Heart left ventricle (tissue), 16 donors: Measurements from ENCODE around the gene MCIDAS. TPM values are rescaled to one million over a fixed set of nuclear protein-coding genes. Genes with fewer than 3 reads are reported as not detected.

Source experiments
- ATAC-seq, 4 donors: fragments of 200-7000 bp; cut with Tn5 transposase; one replicate each; pipeline ENCODE4 v1.9.1; 2020 to 2022; ENCODE audit warnings: moderate library complexity in 4 of 4, mild to moderate bottlenecking in 3 of 4, moderate number of reproducible peaks in 1 of 4
- DNase-seq, 5 donors: peaks; one replicate each; pipeline ENCODE4 v3.0.0-alpha.2; 2020
- H3K27ac ChIP-seq, 12 donors: fragments of 200-600 bp; sonication (generic) in 4 of 12; one replicate each; pipeline versions ENCODE4 v1.5.0 to v1.8.0; 2016 to 2022; ENCODE audit warnings: mild to moderate bottlenecking in 2 of 12
- H3K27me3 ChIP-seq, 9 donors: fragments of 200-600 bp; sonication (generic) in 2 of 9; one replicate each; pipeline versions ENCODE4 v1.5.1 to v1.8.0; 2016 to 2022; ENCODE audit warnings: mild to moderate bottlenecking in 3 of 9
- H3K36me3 ChIP-seq, 9 donors: fragments of 200-600 bp; sonication (generic) in 2 of 9; one replicate each; pipeline versions ENCODE4 v1.5.0 to v1.8.0; 2018 to 2022; ENCODE audit warnings: mild to moderate bottlenecking in 2 of 9
- H3K4me1 ChIP-seq, 12 donors: fragments of 200-600 bp; sonication (generic) in 4 of 12; one replicate each; pipeline versions ENCODE4 v1.5.0 to v1.8.0; 2016 to 2022; ENCODE audit warnings: mild to moderate bottlenecking in 3 of 12
- H3K4me3 ChIP-seq, 12 donors: fragments of 200-600 bp; sonication (generic) in 4 of 12; one replicate each; pipeline versions ENCODE4 v1.5.0 to v1.8.0; 2017 to 2022; ENCODE audit warnings: mild to moderate bottlenecking in 9 of 12, moderate library complexity in 4 of 12
- H3K9me3 ChIP-seq, 12 donors: fragments of 200-600 bp; sonication (generic) in 4 of 12; one replicate each; pipeline versions ENCODE4 v1.5.0 to v1.8.0; 2016 to 2022; ENCODE audit warnings: mild to moderate bottlenecking in 1 of 12
- CTCF ChIP-seq, 12 donors: fragments of 200-600 bp; sonication (generic) in 4 of 12; IDR thresholded peaks; one replicate each; pipeline versions ENCODE4 v1.5.0 to v1.8.0; 2018 to 2022; ENCODE audit warnings: antibody characterized with exemption in 12 of 12, mild to moderate bottlenecking in 5 of 12
- POLR2A ChIP-seq, 2 donors: fragments of 450-650 bp; IDR thresholded peaks; one replicate each; pipeline ENCODE4 v1.6.1; 2017; ENCODE audit warnings: antibody characterized with exemption in 2 of 2, mild to moderate bottlenecking in 2 of 2, moderate library complexity in 2 of 2
- WGBS, 4 donors: extraction: QIAGEN DNeasy Blood & Tissue Kit in 2 of 4; methylation state at CpG; one replicate each; pipeline versions ENCODE4 v1.1.5 to v1.1.7; 2013 to 2018; 5-methylcytosine and 5-hydroxymethylcytosine counted together
- intact Hi-C, 10 donors: fragments of 100-400 bp; cut with DNase I; formaldehyde crosslinking; loops; one replicate each; pipeline versions ENCODE4 v1.11.1 to v1.14.2; 2022
- polyA plus RNA-seq, 2 donors: library from polyadenylated mRNA; stranded (reverse); fragments of 200-250 nt; gene quantifications; one replicate each; pipeline ENCODE4 v1.2.3, GENCODE V29; 2013
- total RNA-seq, 9 donors: library from RNA; depleted of rRNA in 2 of 9; stranded (reverse); fragments of >200 nt in 2 of 9; fragmentation: NEBNext Ultra II Directional in 3 of 9; extraction: Animal tissue kit (Norgen Biotek cat#: 25700) in 3 of 9; gene quantifications; one replicate each; pipeline versions ENCODE4 v1.1.0 to v1.2.4, GENCODE V29; 2016 to 2023
- donor health status: ischemic (EF 13 %, LVEDD 7.1; RV severe dilation, severe dysfunction).
- donor health status: healthy with polysubstance abuse.
- donor health status: DM: no; HTN: yes; CAD: no.
- donor health status: DM: no; HTN: no; CAD: no.
- donor health status: ischemic (EF 25% LVEDD 6.9; RV normal size, moderate dysfunction).
- donor health status: ischemic (EF 25% LVEDD 5.7; RV mildly dilated, moderate dysfunction).
- donor health status: healthy.
- donor health status: DM: yes; HTN: yes; CAD: no.
- donor health status: ischemic (EF 35%, LVEDD 5.7; RV mildly dilated, moderate dysfunction).
- donor health status: nonischemic (EF 11% LVEDD 7.7; RV severe dilation, severe dysfunction).
- donor health status: DM: yes; HTN: yes; CAD: no.
- donor health status: PGD.
- donor health status: ischemic (EF 29% LVEDD 5.4; RV normal size, mild dysfunction).
- donor health status: nonischemic (EF 23%, LVEDD 6.1; RV moderate dilation, normal function).

MCIDAS gene
- total and polyA plus RNA-seq, 11 donors: not detected

GRCh38 chr5:55173687-55174230 is 53.4 kb downstream of the MCIDAS start:
- H3K4me1 ChIP-seq: peaks cover 5 to 32% (median 24%) of the 10 kb centered on the region in 12 donors
- ATAC-seq: no peak
- no peak overlapping the region for H3K27ac ChIP-seq
- intact Hi-C loops: loop anchor here in 6 of 10 donors (2.0 to 10.0 kb wide), 6 partner anchors 51 to 521 kb away; partner anchors contain the start of genes CCNO (in 3 of the 6), DHX29 (in 1 of the 6), MCIDAS (in 1 of the 6) and MTREX (in 1 of the 6)
- WGBS, 4 donors: 13 to 22% (median 20%) methylated on average over 8 of the region's 8 CpGs
- TF ChIP-seq CTCF (IDR thresholded peaks at IDR 0.05) (no peak), POLR2A (IDR thresholded peaks at IDR 0.05) (no peak)
- DNase-seq: no peak
- no peaks in the 10 kb centered on the region for H3K36me3 ChIP-seq
- peak overlapping the region; percentile 29 to 63 (median 50) for H3K4me3 ChIP-seq
- peaks cover 26 to 80% (median 54%) of the 10 kb centered on the region in 9 donors for H3K27me3 ChIP-seq
- H3K9me3 ChIP-seq: no peaks in the 10 kb centered on the region

- DNase-seq (peak; percentile 64 to 83 (median 72)), ATAC-seq (peak; percentile 53 to 97 (median 93))
- peaks cover 5 to 32% (median 24%) of the 10 kb centered on the region in 12 donors for H3K4me1 ChIP-seq
- H3K9me3 ChIP-seq: no peaks in the 10 kb centered on the region
- H3K36me3 ChIP-seq: no peaks in the 10 kb centered on the region
- intact Hi-C loops: loop anchor here in 6 of 10 donors (2.0 to 10.0 kb wide), 6 partner anchors 52 to 522 kb away; partner anchors contain the start of genes CCNO (in 3 of the 6), DHX29 (in 1 of the 6), MCIDAS (in 1 of the 6) and MTREX (in 1 of the 6)
- TF ChIP-seq CTCF (IDR thresholded peaks at IDR 0.05) (no peak), POLR2A (IDR thresholded peaks at IDR 0.05) (no peak)
- no peak within 1 kb of the TSS for H3K27ac ChIP-seq
- WGBS, 4 donors: 0 to 1% (median 1%) methylated on average over 38 to 69 of the region's 69 CpGs
- H3K27me3 ChIP-seq: peaks cover 26 to 74% (median 51%) of the 10 kb centered on the region in 9 donors
- H3K4me3 ChIP-seq: peak within 1 kb of the TSS; percentile 29 to 63 (median 50)
Observed at GRCh38 chr5:55172937-55173686, 54.0 kb downstream of the MCIDAS start, which contains the start of gene CDC20B. CDC20B (minus strand) TSS chr5:55173177; CDS start chr5:55173000, 177 bp downstream.

GRCh38 chr5:55172051-55172899 is 54.8 kb downstream of the MCIDAS start:
- 4 to 6% (median 5%) methylated on average over 15 of the region's 15 CpGs for WGBS, 4 donors
- H3K4me3 ChIP-seq: peak overlapping the region; percentile 29 to 63 (median 50)
- intact Hi-C loops: loop anchor here in 6 of 10 donors (2.0 to 10.0 kb wide), 6 partner anchors 53 to 523 kb away; partner anchors contain the start of genes CCNO (in 3 of the 6), DHX29 (in 1 of the 6), MCIDAS (in 1 of the 6) and MTREX (in 1 of the 6)
- TF ChIP-seq POLR2A (IDR thresholded peaks at IDR 0.05): no peak
- TF ChIP-seq CTCF (IDR thresholded peaks at IDR 0.05): peak; percentile 74 to 89 (median 81)
- H3K4me1 ChIP-seq: peaks cover 5 to 32% (median 24%) of the 10 kb centered on the region in 12 donors
- DNase-seq (peak in 3 of 5 donors; percentile 30 to 54 (median 33)), ATAC-seq (peak; percentile 77 to 86 (median 81))
- no peaks in the 10 kb centered on the region for H3K9me3 ChIP-seq
- H3K27ac ChIP-seq: no peak overlapping the region
- H3K36me3 ChIP-seq: no peaks in the 10 kb centered on the region
- peaks cover 26 to 65% (median 43%) of the 10 kb centered on the region in 9 donors for H3K27me3 ChIP-seq
